Measurements from ENCODE around the gene KRTAP19-1.
A peak's percentile ranks its signal among the peaks of the same experiment; 100 is the strongest.

The KRTAP19-1 gene

DNA sequence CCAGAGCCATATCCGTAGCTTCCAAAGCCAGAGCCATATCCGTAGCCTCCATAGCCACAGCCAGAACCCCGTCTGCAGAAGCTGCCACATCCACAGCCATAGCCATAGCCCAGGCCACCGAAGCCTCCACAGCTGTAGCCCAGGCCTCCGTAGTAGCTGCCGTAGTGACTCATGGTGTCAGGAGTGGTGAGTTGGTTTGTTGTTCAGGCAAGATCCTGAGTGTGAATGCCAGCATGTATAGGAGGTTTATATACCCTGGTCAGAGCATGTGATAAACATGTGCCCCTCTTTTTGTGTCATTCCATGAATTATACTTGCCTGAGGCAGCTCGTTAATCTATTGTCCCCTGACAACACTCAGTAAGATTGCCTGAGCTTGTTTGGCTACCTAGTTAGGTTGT, at the start of gene KRTAP19-1:
Gene KRTAP19-1 (minus strand): TSS at position 223 of the 400 bp plus-strand sequence. CDS start 50 bp downstream, at position 173.
- DNase-seq: peak; percentile 21

GRCh38 chr21:30518876-30519275, 38.7 kb upstream of the KRTAP19-1 start:
- DNase-seq: no peak

GRCh38 chr21:30515681-30516080, 35.5 kb upstream of the KRTAP19-1 start:
- no peak for DNase-seq

- DNase-seq: peak; percentile 63
Measured at GRCh38 chr21:30505621-30506205, 25.5 kb upstream of the KRTAP19-1 start.

DNA sequence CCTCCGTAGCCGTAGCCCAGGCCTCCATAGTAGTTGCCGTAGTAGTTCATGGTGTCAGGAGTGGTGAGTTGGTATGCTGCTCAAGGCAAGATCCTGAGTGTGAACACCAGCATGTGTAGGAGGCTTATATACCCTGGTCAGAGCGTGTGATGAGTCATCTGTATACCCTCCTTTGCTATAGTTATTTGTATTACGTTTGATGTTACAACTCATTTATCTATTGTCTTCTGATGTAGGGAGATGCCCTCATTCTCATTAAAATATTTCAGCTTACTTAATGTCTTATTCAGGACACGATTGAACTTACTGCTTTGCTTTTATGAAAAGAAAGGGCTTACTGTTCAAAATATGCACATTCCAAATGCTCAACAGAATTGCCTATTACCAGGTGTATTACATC, 21.9 kb upstream of the KRTAP19-1 start, which contains the start of gene KRTAP19-5:
Gene KRTAP19-5 (minus strand): TSS at position 101 of the 400 bp plus-strand sequence. CDS start 51 bp downstream, at position 50.
- no peak for DNase-seq

DNA sequence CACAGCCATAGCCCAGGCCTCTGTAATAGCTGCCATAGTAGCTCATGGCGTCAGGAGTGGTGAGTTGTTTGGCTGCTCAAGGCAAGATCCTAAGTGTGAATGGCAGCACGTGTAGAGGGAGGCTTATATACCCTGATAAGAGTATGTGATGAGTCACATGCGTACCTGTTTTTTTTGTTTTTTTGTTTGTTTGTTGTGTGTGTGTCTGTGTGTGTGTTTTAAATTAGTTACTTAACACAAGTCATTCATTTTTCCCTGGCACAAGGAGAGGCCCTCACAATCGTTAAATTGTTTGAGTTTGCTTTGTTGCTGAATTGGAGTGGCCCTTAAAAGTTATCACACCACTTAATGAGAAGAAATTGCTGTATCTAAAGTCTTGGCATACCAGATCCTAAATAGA, 16.9 kb upstream of the KRTAP19-1 start, which contains the start of gene KRTAP19-4:
Gene KRTAP19-4 (minus strand): TSS at position 101 of the 400 bp plus-strand sequence. CDS start 55 bp downstream, at position 46.
- DNase-seq: no peak

GRCh38 chr21:30491963-30492428, 11.8 kb upstream of the KRTAP19-1 start, which contains the start of gene KRTAP19-3:
TSS of gene KRTAP19-3 (minus strand) at chr21:30492013. CDS start at chr21:30491957, 56 bp downstream.
- no peak for DNase-seq

- no peak for DNase-seq
Measured at GRCh38 chr21:30487336-30487735, 7.2 kb upstream of the KRTAP19-1 start, which contains the start of gene KRTAP19-2. TSS of gene KRTAP19-2 (minus strand) at chr21:30487436. CDS start at chr21:30487348, 88 bp downstream.

GRCh38 chr21:30486180-30486579, 6.0 kb upstream of the KRTAP19-1 start:
- no peak for DNase-seq

DNA sequence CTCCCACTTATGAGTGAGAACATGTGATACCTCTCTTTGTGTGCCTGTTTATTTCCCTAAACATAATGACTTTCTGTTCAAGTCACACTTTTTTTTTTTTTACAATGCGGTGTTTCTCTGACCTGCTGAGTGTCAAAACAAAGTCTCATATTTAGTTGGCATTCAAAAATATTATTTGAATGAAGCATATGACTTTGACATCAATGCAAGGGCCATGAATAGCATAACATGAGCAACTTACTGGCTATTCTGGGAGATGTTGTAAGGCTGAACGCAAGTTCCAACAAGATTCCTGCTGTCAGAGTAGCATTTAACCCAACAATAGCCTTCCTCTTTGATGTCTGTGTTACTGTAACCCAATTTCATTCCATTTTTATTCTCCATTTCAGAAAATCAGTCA, 2.0 kb upstream of the KRTAP19-1 start:
- no peak for DNase-seq

DNA sequence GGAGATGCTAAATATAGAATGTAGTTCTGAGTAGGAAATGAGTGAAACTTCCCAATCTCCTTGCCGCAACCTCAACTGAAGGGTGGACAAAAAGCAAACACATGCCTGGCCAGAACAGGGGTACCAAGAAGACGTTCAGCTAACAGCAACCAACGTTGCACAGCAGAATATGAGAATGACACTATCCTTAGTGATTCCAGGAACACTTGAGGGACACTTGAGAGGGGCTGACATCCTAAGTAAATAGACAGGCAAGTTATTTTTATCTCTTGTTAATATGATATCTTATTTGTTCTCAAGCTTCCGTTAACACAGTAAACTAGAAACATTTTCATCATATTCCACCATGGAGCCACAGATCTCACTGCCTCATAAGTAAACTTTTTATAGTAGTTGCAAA, 908 bp downstream of the KRTAP19-1 start:
- peak; percentile 58 for DNase-seq

- DNase-seq: peak; percentile 34
Measured at GRCh38 chr21:30478004-30478403, 2.2 kb downstream of the KRTAP19-1 start.

DNA sequence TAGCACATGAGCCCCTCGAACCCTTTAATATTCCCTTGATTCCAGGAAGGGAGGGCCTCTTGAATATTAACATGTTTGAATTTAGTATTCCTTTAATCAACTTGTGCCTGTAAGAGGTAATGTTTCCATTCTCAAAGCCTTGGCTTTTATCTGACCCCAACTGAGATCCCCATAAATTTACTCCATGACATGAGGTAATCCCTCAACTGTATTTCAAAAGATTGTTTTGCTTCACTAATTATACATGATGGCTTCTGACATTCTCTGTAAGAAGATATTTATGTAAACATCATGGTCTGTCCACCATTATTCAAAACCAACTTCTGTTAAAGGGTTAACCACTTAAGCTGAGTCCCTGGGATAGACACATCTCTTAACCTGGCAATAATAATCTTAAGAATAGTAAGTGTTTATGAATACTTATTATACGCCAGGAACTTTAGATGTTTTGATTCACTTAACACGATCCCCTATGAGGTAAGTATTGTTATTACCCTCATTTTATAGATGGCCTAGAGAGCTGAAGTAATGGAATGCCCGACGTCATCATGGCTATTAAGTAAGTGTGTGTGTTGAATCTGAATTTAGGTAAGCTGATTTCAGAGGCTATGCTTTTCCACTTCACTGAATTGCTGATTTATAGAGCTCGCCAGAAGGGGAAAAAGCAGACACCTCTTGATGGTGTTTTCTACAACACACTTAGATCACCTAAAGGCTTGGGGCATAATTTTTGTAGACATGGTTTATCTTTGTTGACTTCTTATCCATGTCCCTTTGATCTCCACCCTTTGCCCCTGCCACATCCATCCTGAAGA, 11.1 kb downstream of the KRTAP19-1 start:
- DNase-seq: no peak

GRCh38 chr21:30463713-30464112, 16.5 kb downstream of the KRTAP19-1 start:
- peak; percentile 57 for DNase-seq

GRCh38 chr21:30448514-30448913, 31.7 kb downstream of the KRTAP19-1 start:
- no peak for DNase-seq

DNA sequence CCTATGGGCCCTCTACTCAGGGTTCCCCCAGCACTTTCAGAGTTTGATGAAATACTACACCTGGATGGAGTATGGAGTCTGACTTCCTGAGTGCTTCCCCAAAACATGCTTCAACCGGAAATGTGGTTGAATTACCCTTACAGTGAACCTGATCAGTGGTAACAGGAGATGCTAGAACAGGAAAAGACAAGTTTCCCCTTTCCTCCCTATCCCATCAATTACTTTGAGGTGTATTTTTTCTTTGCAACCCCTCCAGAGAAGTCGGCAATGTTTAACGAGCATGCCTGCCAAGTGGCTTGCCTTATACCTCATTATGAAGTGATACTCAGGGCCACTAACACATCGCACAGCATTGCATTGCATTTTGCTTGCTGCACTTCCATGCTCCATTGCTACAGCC, 33.1 kb downstream of the KRTAP19-1 start:
- peak; percentile 2 for DNase-seq

DNA sequence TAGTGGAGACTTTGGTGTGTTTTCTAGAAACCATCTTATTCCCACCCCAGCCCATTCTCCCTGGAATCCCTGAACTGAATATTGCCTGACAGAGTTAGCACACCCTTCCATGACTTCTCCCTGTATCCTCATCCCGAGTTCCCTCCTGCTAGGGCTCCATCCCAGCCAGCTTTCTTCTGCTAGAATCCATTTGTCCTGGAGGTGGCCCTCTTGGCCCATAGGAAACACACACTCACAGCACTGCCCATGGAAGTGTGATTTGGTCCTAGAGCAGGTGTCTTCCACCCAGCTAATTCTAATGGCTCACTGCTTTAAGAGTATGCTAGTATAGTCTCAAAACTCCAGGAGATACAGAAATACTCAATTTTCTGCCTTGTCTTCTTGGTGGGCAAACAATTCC, 36.0 kb downstream of the KRTAP19-1 start:
- peak; percentile 39 for DNase-seq

DNA sequence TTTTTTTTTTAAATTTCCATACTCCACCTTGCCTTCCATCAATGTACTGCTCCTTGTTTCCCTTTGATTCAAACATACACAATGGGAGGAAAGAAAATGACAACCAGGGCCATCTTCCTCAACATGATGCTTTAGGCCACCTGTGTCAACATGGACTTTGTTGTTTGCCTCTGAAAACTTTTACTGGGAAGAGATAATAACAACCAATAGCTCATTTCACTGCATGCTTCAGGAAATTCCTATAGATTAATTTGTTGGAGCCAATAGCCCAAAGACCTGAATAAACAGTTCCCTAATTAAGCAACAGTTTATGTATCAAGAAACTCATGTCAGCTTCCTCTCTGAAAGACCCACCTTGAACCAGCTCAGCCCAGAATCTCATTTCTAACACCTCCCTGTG, 36.9 kb downstream of the KRTAP19-1 start:
- DNase-seq: peak; percentile 2

DNA sequence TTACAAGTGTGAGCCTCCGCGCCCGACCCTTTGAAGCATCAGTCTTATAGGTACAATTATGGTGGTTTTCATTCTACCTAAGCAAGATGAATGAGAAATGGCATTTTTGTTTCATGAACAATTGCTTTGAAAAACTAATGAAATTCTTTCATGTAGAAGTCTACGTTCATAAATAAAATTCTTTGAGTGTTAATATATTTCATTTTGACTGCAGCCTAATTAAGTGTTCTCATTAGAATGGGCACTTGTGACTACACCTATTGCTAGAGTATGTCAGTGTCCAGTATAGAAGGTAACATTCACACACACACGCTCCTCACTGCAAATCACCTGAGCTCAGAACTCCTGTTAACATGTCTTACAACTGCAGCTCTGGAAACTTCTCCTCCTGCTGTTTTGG, 40.2 kb downstream of the KRTAP19-1 start, which contains the start of gene KRTAP15-1:
Gene KRTAP15-1 (plus strand): TSS at position 301 of the 400 bp plus-strand sequence. CDS start 53 bp downstream, at position 354.
- DNase-seq: no peak

DNA sequence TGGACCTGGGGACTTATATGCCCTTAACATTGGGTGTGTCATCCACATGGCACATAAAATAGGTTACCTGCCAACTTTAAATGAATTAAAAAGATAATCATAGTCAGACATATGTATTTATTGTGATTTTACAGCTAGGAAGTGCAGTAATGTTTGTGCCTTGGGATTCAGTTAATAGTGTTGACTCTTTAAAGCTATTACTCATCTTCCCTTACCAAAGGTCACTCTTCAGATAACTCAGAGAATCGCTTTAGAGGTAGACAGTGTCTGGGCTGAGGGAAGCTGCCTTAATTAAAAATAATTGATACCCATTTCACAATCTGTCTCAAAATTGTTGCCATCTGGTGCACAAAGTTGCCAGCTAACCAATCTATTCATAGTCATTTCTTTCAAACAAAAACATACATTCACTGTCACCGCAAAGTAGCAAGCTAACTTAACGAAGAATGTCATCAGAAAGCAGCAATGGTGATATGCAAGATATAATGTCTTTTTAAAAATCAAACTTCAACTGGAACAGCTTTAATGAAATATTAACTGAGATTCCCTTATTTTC, 43.1 kb downstream of the KRTAP19-1 start:
- DNase-seq: peak; percentile 36

- peak; percentile 72 for DNase-seq
Measured at GRCh38 chr21:30434033-30434631, 46.0 kb downstream of the KRTAP19-1 start.

GRCh38 chr21:30430170-30430655, 50.0 kb downstream of the KRTAP19-1 start, which contains the start of gene KRTAP13-4:
TSS of gene KRTAP13-4 (plus strand) at chr21:30430220. CDS start at chr21:30430276, 56 bp downstream.
- DNase-seq: no peak

All from DMS53 (cell line).